Measurements from ENCODE around the gene NAT9. TPM values are rescaled to one million over a fixed set of nuclear protein-coding genes. Genes with fewer than 3 reads are reported as not detected.

NAT9 gene
- total and polyA plus RNA-seq, 2 of the 4 experiments (the other 2 are of a cell fraction) = 48.9 to 62.0 TPM

DNA sequence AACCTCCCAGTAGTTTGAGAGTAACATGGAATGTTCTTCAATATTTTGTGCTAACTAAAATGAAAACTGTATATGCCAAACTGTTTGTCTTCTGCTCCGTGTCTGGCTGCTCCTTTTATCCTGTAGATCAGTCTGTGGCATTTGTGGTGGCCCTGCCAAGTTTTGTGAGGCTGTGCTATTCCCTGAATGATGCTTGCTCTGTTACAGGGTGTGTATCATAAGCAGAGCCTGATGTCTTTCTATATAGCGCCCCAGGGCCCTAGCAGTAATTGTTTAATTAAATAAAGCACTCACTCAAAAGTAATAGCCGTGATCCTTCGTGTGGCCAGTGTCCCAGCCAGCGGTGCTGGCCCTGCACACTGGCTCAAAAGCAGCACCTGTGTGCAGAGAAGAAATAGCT is 27.8 kb upstream of the NAT9 start:
- ATAC-seq (ENCODE audit: low read depth) = no peak
- no peak overlapping the region for H3K4me2 ChIP-seq (ENCODE audit: low read depth, low read length)
- intact Hi-C loops (cut with micrococcal nuclease) (no loop called here), dilution Hi-C loops (cut with HindIII; ENCODE audit: low sequenced_read_pairs, unreplicated experiment) (no loop called here), in situ Hi-C loops (cut with MboI; ENCODE audit: low sequenced_read_pairs) (no loop called here)
- no peak overlapping the region for H3K56ac ChIP-seq (ENCODE audit: extremely low read depth, insufficient read depth, low read length)
- POLR2A ChIA-PET (ENCODE audit: unreplicated experiment) = no interaction called here
- H2AK9ac ChIP-seq (replicated peaks; ENCODE audit: low read depth, low read length, poor library complexity) = no peak overlapping the region
- TF ChIP-seq MAZ (IDR thresholded peaks at IDR 0.05; ENCODE audit: borderline replicate concordance, low read depth, low read length) (no peak), CHD1 (IDR thresholded peaks at IDR 0.05; ENCODE audit: low read depth, low read length) (no peak), RAD21 (IDR thresholded peaks at IDR 0.05; ENCODE audit: low read length) (no peak), MXI1 (IDR thresholded peaks at IDR 0.05; ENCODE audit: borderline replicate concordance, low read depth, low read length) (no peak), POLR2A (IDR thresholded peaks at IDR 0.05; ENCODE audit: low read depth, low read length) (no peak), RFX5 (IDR thresholded peaks at IDR 0.05; ENCODE audit: low read depth, low read length) (no peak), RCOR1 (IDR thresholded peaks at IDR 0.05; ENCODE audit: insufficient replicate concordance, low read length) (no peak), CEBPB (IDR thresholded peaks at IDR 0.05; ENCODE audit: low read depth, low read length) (no peak), NFE2L2 (IDR thresholded peaks at IDR 0.05; ENCODE audit: low read depth, low read length) (no peak), BHLHE40 (IDR thresholded peaks at IDR 0.05; ENCODE audit: low read depth, low read length) (no peak), FOS (IDR thresholded peaks at IDR 0.05; ENCODE audit: low read depth, low read length) (no peak), MAFK (IDR thresholded peaks at IDR 0.05; ENCODE audit: low read depth, low read length) (no peak), SMC3 (IDR thresholded peaks at IDR 0.05; ENCODE audit: low read depth, low read length) (no peak)
- TF ChIP-seq, protein P1, sequence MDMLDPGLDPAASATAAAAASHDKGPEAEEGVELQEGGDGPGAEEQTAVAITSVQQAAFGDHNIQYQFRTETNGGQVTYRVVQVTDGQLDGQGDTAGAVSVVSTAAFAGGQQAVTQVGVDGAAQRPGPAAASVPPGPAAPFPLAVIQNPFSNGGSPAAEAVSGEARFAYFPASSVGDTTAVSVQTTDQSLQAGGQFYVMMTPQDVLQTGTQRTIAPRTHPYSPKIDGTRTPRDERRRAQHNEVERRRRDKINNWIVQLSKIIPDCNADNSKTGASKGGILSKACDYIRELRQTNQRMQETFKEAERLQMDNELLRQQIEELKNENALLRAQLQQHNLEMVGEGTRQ (IDR thresholded peaks at IDR 0.05; ENCODE audit: low read depth, low read length) = no peak
- TF ChIP-seq, protein P2, sequence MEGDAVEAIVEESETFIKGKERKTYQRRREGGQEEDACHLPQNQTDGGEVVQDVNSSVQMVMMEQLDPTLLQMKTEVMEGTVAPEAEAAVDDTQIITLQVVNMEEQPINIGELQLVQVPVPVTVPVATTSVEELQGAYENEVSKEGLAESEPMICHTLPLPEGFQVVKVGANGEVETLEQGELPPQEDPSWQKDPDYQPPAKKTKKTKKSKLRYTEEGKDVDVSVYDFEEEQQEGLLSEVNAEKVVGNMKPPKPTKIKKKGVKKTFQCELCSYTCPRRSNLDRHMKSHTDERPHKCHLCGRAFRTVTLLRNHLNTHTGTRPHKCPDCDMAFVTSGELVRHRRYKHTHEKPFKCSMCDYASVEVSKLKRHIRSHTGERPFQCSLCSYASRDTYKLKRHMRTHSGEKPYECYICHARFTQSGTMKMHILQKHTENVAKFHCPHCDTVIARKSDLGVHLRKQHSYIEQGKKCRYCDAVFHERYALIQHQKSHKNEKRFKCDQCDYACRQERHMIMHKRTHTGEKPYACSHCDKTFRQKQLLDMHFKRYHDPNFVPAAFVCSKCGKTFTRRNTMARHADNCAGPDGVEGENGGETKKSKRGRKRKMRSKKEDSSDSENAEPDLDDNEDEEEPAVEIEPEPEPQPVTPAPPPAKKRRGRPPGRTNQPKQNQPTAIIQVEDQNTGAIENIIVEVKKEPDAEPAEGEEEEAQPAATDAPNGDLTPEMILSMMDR (conservative IDR thresholded peaks at IDR 0.05; ENCODE audit: low read depth, low read length) = no peak
- TF ChIP-seq, protein P3, sequence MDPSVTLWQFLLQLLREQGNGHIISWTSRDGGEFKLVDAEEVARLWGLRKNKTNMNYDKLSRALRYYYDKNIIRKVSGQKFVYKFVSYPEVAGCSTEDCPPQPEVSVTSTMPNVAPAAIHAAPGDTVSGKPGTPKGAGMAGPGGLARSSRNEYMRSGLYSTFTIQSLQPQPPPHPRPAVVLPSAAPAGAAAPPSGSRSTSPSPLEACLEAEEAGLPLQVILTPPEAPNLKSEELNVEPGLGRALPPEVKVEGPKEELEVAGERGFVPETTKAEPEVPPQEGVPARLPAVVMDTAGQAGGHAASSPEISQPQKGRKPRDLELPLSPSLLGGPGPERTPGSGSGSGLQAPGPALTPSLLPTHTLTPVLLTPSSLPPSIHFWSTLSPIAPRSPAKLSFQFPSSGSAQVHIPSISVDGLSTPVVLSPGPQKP (IDR thresholded peaks at IDR 0.05; ENCODE audit: borderline replicate concordance, low read depth, low read length) = no peak
- H3K9ac ChIP-seq (ENCODE audit: low read depth, low read length) = no peak overlapping the region
- H3K36me3 ChIP-seq (ENCODE audit: control insufficient read depth, insufficient read depth, low read length) = peaks cover 23% of the 10 kb centered on the region
- H3K9me1 ChIP-seq (ENCODE audit: insufficient read depth, low read length) = no peaks in the 10 kb centered on the region
- H2BK120ac ChIP-seq (ENCODE audit: low read depth, low read length) = no peak overlapping the region
- H3K9me3 ChIP-seq (ENCODE audit: control insufficient read depth, insufficient read depth, low read length) = no peaks in the 10 kb centered on the region
- H2BK15ac ChIP-seq (ENCODE audit: low read depth, low read length) = no peak overlapping the region
- no peak overlapping the region for H2BK20ac ChIP-seq (ENCODE audit: low read depth, low read length)
- H3K27me3 ChIP-seq (ENCODE audit: control insufficient read depth, insufficient read depth, low read length) = no peaks in the 10 kb centered on the region
- H4K91ac ChIP-seq (ENCODE audit: insufficient read depth, low read depth, low read length) = no peak overlapping the region
- no peak overlapping the region for H2BK5ac ChIP-seq (ENCODE audit: low read depth, low read length, poor library complexity, severe bottlenecking)
- H3K18ac ChIP-seq (ENCODE audit: low read depth, low read length) = no peak overlapping the region
- H3K27ac ChIP-seq (ENCODE audit: insufficient read depth, low read length) = no peak overlapping the region
- no peak for DNase-seq
- no peak overlapping the region for H2AFZ ChIP-seq (replicated peaks; ENCODE audit: low read length, poor library complexity)
- H3K23ac ChIP-seq (ENCODE audit: low read depth, low read length) = no peak overlapping the region
- no peak overlapping the region for H3K4ac ChIP-seq (ENCODE audit: low read depth, low read length)
- CTCF ChIA-PET = no interaction called here
- no peaks in the 10 kb centered on the region for H3K4me1 ChIP-seq (ENCODE audit: control insufficient read depth, insufficient read depth, low read length)
- H2AK5ac ChIP-seq (ENCODE audit: low read depth, low read length) = no peak overlapping the region
- no peak overlapping the region for H4K8ac ChIP-seq (ENCODE audit: low read depth in 2 of 2, low read length in 2 of 2)
- H4K5ac ChIP-seq (ENCODE audit: low read depth, low read length) = no peak overlapping the region
- no TSS peak for BruUV-seq (replicated peaks)
- H4K20me1 ChIP-seq (ENCODE audit: insufficient read depth, low read length) = no peaks in the 10 kb centered on the region
- H3K14ac ChIP-seq (replicated peaks; ENCODE audit: low read depth, low read length) = no peak overlapping the region
- H3K79me1 ChIP-seq (ENCODE audit: low read depth in 1 of 2, low read length in 2 of 2) = no peaks in the 10 kb centered on the region
- H3K4me3 ChIP-seq (ENCODE audit: insufficient read depth, low read depth, low read length) = no peak overlapping the region
- WGBS, 2 experiments (ENCODE audit: extremely low coverage in 2 of 2, insufficient read length in 1 of 2) = no CpG with 5 or more reads among the region's 5 CpGs

Measured in IMR-90 (cell line).